Right ventricle myocardium inferior (tissue), 1 donor: ENCODE data around the gene TSSK6. TPM values are rescaled to one million over a fixed set of nuclear protein-coding genes. Genes with fewer than 3 reads are reported as not detected.

Experiments
- ATAC-seq: fragments of 200-7000 bp; cut with Tn5 transposase; one replicate; pipeline ENCODE4 v1.9.1; 2020; ENCODE audit warnings: mild to moderate bottlenecking, moderate library complexity
- DNase-seq: peaks from one replicate; pipeline ENCODE4 v3.0.0; 2021; ENCODE audit errors: missing footprints
- intact Hi-C: fragments of 100-400 bp; cut with DNase I; formaldehyde crosslinking; loops from one replicate; pipeline ENCODE4 v1.11.0; 2022
- total RNA-seq: library from RNA; stranded (reverse); fragmentation: NEBNext Ultra II Directional; extraction: Animal tissue kit (Norgen Biotek cat#: 25700); gene quantifications from one replicate; pipeline ENCODE4 v1.2.1, GENCODE V29; 2021
- donor health status: DM: no; HTN: yes; CAD: no; lungs with severe emphysema.

TSSK6 gene
- total RNA-seq, 1 donor from 2014 or later, result 0.32 TPM

DNA sequence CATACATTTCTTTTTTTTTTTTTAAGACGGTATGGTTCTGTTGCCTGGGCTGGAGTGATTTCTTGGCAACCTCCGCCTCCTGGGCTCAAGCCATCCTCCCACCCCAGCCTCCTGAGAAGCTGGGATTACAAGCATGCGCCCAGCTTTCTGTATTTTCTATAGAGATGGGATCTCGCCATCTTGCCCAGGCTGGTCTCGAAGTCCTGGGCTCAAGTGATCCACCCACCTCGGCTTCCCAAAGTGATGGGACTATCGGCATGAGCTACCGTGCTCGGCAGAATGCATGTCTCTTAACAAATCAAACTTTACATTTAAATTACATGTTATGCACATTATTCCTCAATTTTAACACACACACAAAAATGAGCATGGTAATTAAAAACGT is 1.9 kb upstream of the TSSK6 start:
- DNase-seq (no peak), ATAC-seq (no peak)
- intact Hi-C loops, result loop anchor here (10.0 kb wide), 1 partner anchor 312 kb away; the partner anchor contains the start of gene NR2C2AP

DNA sequence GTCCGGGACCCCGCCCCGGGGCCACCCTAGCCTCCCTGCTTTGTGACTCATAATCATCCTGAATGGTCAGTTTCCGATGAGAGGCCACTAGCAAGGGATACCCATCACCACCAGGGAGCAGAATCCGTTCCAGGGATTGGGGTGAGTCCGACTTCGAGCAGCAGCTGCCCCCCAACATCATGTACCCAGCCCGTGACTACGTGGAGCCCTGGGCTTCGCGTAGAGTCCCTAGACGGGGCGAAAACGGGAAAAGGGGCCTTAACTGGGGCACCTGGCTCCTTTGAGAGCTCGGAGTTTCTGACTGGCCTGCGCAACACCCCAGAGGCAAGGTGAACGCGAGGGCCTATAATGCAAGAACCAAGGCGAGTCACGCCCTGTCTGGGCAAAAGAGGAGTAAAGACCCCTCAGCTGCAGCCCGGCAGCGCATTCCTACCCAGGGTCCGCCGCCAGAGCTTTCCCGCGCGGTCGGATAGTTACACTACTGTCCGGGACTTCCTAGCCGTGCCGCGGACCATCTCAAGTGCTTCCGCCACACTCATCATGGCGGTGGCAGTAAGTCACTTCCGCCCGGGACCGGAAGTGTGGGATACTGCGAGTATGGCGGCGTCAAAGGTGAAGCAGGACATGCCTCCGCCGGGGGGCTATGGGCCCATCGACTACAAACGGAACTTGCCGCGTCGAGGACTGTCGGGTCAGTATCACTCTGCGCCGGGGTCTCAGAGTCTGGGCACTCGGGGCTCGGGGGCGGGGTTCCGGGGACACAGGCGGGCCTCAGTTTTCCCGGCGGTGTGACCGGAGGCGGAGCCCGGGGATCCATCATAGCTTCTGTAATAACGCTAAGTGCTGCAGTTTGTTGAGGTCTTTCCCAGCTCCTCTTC is 533 bp upstream of the TSSK6 start, which contains the start of gene NDUFA13:
NDUFA13 (plus strand) TSS at position 584 of the 878 bp plus-strand sequence; CDS start at position 598, 14 bp downstream.
- DNase-seq (peak; percentile 95), ATAC-seq (peak; percentile 91)
- intact Hi-C loops, result loop anchor here (10.0 kb wide), 1 partner anchor 311 kb away; the partner anchor contains the start of gene NR2C2AP

DNA sequence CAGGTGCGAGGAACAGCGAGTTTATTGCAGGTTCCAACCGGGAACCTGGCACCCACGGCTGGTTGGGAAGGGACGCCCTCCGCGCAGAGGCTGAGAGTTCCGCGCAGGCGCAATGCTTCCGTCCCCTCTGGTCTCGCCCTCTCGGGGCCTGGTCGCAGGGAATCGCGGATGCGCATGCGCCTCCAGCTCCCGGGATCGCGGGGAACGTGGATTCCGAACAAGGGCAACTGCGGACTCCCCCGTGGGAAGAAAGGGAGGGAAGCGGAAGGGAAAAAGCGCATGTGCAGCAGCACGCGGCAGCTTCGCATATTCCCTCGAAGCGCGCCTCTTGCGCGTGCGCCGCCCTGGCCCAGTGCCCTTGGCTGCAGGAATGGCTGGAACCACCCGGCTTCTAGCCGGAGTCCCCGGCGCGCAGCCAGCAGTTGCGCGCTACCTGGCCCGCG is 1.1 kb downstream of the TSSK6 start:
- intact Hi-C loops, result loop anchor here (10.0 kb wide), 1 partner anchor 309 kb away; the partner anchor contains the start of gene NR2C2AP
- DNase-seq (peak; percentile 87), ATAC-seq (peak; percentile 58)

DNA sequence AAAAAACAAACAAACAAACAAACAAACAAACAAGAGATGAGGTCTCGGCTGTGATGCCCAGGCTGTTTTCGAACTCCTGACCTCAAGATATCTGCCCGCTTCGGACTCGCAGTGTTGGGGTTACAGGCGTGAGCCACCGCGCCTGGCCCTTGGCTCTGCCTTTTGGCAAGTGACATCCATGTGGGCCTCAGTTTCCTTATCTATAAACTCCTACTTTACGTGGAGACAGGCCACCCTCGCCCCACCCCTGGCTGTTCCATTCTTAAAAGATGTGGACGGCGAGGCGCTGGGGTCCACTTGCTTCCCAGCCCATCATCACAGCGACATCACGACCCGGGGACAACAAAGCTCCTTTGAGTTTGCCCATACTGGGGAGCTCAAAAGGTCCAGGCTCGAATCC is 1.7 kb downstream of the TSSK6 start:
- intact Hi-C loops, result loop anchor here (10.0 kb wide), 1 partner anchor 309 kb away; the partner anchor contains the start of gene NR2C2AP
- ATAC-seq, result no peak
- DNase-seq, result no peak

DNA sequence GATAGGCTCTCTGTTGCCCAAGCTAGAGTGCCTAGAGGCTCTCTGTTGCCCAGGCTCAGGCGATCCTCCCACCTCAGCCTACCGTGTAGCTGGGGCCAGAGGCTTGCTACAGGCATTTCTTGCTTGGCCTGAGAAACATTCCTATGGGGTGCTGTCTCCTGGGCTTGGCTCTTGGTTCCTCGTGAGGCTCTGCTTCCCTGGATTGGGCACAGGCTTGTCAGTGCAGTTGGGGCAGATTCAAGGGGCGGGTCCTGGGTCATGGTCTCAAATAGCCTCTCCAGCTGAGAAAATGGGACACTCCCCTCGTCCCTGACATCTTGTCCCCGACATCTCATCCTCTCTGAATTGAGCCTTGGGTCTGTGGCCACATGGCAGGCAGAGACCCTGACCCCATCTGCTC is 4.9 kb downstream of the TSSK6 start:
- intact Hi-C loops, result loop anchor here (10.0 kb wide), 1 partner anchor 306 kb away; the partner anchor contains the start of gene NR2C2AP
- DNase-seq (no peak), ATAC-seq (no peak)

DNA sequence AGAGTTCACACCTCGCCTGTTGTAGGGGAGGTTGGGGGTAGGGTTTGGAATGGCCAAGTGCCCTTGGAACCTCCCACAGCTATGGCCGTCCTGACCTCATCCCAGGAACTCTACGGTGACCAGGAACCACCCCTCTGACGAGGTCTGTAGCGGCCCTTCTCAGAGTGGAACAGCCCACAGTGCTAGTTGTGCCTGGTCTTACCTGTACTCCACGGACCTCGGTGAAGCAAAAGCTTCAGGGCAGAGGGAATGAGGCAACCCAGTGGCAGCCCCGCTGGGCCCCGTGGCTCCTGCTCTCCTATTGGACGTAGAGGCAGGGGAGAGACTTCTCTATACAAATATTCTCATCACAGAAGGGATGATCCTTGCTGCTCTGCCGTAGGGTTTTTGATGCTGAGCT is 7.1 kb downstream of the TSSK6 start:
- no peak for DNase-seq
- no peak for ATAC-seq
- intact Hi-C loops, result no loop called here

DNA sequence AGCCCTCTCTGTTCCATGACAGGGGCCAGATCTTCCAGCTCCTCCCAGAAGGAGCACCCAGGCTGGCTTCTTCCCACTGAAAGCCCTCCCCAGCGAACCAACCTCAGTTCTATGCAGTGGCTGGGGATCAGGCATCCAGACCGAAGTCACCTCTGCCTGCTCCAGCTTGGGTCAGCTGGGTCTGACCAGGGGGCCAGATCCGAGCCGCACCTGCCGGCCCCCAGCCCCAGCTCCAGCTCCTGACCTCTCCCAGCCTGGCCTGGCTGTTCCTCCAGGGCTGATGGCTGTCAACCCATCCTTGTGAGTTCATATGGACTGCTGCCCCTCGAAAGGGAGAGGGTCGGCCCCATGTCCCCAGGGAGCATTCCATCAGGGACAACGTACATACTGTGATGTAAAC is 8.0 kb downstream of the TSSK6 start:
- DNase-seq (no peak), ATAC-seq (no peak)
- intact Hi-C loops, result no loop called here

DNA sequence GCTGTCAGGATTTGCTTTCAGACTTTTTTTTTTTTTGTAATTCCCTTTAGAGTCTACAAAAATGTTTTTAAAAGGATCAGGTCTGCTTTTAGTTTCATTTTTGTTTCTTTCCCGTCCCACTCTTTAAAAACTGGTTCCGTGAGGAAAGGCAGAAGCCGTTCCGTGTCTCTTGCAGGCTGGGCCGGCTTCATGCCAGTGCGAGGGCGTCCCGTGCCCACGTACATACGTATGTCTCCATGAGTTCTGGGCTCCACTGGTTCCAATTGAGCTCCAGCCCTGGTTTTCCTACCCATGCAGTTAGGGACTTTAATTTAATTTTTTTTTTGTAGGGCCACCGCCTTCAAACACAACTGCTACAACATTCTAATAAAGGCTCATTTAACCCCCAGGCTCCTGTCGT is 8.8 kb downstream of the TSSK6 start:
- DNase-seq (no peak), ATAC-seq (no peak)
- intact Hi-C loops, result no loop called here

DNA sequence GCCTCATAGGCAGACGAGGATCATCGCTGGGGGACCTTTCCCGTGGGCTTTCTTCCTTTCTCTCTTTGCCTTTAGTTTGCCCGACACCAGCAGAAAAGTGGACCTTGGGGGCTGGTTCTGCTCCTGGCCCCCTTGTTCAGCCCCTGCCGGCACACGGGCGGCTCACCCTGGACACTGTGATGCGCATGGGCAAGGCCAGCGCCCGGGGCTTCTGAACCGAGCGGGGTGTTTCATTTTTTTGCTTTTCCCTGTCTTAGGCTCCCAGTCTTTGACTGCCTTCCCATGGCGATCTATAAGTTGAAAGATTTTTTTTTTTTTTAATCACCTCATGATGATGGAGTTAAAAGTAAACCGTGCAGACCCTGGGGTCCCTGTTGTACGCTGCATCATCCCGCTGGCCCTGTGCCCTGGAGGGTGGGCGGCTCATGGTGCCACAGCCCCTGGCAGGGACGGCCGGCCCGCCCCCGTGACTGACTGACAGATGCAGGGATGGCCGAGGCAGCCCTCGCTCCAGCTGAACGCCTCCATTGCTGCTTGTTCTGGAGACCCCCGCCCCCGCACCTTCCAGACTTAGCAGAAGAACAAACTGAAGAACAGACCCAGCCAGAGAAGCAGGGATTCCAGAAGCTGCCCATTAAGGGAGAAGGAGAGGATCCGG is 9.6 kb downstream of the TSSK6 start:
- ATAC-seq (no peak), DNase-seq (no peak)
- intact Hi-C loops, result no loop called here

DNA sequence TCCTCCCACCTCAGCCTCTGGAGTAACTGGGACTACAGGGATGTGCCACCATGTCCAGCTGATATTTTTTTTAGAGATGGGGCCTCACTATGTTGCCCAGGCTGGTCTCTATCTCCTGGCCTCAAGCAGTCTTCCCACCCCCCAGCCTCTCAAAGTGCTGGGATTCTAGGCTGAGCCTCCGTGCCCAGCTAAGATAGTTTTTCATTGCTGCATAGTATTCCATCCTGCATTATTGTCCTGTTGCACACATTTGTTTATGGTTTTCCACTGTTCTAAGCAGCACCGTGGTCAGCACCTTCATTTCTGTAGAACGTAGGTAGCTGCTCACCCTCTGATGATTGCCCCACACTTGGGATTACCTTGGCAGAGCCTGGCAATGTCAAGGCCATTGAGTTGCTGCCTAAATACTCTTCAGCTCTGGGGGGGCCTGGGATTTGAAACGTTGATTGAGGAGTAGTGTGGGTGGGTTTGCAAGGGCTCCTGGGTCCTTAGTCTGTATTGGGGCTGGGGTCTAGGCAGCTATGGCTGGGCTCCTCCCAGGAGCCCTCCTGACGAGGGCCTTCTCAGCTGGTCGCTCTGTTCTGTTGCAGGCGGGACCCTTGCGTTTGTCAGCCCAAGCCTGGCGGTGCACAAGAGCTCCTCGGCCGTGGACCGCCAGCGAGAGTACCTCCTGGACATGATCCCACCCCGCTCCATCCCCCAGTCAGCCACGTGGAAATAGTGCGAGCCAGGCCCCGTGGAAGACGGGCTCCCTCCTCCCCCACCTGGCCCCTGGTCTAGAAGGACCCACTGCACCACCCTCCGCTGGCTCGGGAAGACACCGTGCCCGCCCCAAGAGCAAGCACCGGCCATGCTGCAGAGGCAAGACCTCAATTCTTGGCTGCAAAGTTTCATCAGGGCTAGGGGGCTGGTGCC is 10.3 kb downstream of the TSSK6 start:
- ATAC-seq (no peak), DNase-seq (no peak)
- intact Hi-C loops, result no loop called here

DNA sequence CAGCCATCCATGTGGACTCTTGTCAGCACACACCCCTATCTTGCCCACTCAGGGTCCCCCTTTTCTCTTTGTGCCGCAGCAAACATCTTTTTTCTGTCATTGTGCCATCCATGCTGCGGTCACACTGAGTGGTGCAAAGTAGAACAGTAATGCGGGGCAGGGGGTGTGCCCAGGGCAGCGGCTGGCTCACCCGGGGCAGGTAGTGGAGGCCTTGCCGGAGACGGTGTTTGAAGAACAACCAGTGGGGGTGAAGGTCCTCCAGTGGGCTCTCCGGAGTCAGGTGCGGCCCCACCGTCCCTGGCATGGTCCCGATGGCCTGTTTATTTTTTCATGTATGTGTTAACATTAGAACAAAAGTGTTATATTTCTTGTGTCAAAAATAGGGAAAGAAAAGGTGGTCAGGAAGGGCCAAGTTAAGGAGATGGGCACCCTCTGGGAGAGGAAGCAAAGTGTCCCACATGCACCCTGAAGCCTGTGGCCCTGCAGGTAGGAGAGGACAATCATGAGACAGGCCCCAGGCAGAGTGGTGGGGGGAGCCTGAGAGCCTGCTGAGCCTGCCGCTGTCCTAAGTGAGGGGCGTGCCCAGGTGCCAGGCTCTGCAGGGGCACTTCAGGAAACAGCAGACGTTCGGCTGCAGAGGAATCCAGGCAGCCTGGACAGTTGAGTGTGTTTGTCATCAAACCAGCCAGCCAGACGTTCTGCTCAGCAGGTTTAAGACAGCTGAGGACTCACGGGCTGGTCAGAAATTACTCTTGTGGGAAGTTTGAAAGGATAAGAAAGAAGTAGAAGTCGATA is 12.3 kb downstream of the TSSK6 start:
- DNase-seq (no peak), ATAC-seq (no peak)
- intact Hi-C loops, result no loop called here

DNA sequence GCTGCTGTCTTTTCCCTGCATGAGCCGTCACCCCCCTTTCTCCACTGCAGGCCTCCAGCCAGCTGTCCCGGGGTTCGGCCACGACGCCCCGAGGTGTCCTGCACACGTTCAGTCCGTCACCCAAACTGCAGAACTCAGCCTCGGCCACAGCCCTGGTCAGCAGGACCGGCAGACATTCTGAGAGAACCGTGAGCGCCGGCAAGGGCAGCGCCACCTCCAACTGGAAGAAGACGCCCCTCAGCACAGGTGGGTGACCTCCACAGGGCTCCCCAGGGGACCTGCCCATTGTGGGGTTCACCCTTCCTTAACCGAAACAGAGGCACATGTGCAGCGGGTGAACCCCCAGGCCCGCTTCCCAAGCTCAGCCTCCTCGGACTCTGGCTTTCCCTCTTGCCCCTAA is 13.1 kb downstream of the TSSK6 start:
- intact Hi-C loops, result no loop called here
- no peak for ATAC-seq
- no peak for DNase-seq

DNA sequence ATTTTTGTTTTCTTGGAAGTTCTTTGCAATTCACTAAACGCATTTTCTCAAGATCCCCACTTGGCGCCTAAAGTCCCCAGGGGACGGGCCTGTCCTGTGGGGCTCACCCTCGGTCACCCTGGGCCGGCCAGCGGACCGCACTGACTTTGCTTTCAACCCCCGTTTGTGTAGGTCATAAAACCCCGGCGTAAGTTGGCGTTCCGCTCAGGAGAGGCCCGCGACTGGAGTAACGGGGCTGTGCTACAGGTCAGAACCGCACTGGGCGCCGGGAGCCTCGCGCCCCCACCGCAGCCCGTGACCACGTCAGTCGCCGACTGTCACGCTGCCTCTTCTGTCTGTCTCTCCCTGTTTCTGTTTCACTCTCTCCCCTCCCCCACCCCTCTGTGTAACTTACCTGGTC is 13.6 kb downstream of the TSSK6 start:
- intact Hi-C loops, result no loop called here
- no peak for ATAC-seq
- no peak for DNase-seq

DNA sequence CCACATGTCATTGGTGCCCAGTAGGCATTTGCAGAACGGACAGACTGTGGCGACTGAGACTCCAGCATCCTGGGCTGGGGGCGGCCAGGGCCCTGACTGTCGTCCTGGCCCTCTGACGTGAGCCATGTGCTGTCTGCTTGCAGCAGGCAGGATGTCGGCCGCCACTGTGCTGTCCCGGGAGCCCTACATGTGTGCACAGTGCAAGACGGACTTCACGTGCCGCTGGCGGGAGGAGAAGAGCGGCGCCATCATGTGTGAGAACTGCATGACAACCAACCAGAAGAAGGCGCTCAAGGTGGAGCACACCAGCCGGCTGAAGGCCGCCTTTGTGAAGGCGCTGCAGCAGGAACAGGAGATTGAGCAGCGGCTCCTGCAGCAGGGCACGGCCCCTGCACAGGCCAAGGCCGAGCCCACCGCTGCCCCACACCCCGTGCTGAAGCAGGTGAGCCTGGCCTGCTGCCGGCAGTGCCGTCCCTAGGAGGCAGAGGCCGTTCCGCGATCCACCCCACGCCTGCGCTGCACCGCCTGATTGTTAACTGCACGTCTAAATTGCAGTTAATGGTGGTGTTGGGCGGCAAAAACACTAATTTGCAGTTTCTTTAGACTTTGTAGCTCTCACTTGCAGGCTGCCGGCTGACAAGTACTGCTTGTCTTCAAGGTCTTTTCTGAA is 14.2 kb downstream of the TSSK6 start:
- no peak for ATAC-seq
- DNase-seq, result no peak
- intact Hi-C loops, result no loop called here

DNA sequence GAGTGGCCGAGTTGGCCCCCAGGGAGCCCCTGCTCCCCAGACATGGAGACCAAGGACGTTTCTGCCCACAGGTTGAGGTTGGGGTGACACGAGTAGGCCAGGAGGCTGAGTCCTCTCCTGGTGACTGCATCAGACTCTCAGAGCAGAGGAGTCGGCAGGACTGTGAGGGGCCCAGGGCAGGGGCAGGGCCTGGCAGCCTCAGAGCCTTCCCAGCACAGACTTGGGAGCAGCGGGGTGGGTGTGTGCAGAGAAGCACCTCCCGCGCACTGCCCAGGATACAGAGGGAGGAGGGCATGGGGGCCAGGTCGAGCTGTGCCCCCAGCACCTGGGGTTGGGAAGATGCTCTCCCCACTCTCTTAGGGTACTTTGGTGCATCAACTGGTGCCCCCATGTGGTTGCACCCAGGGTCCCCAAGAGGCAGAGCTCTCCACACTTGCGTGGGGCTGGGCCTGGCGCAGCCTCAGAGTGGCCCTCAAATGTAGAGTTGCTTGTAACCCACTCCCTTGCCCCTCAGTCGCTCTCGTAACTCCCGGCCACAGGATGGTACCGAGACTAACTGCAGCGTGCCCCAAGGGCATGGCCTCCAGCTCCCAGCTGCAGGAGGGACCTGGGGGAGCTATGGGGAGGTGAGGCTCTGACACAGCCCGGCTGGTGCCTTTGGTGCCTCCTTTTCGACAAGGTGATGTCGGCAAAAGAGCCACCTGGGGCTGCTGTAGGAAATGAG is 15.9 kb downstream of the TSSK6 start:
- intact Hi-C loops, result no loop called here
- ATAC-seq (no peak), DNase-seq (no peak)

DNA sequence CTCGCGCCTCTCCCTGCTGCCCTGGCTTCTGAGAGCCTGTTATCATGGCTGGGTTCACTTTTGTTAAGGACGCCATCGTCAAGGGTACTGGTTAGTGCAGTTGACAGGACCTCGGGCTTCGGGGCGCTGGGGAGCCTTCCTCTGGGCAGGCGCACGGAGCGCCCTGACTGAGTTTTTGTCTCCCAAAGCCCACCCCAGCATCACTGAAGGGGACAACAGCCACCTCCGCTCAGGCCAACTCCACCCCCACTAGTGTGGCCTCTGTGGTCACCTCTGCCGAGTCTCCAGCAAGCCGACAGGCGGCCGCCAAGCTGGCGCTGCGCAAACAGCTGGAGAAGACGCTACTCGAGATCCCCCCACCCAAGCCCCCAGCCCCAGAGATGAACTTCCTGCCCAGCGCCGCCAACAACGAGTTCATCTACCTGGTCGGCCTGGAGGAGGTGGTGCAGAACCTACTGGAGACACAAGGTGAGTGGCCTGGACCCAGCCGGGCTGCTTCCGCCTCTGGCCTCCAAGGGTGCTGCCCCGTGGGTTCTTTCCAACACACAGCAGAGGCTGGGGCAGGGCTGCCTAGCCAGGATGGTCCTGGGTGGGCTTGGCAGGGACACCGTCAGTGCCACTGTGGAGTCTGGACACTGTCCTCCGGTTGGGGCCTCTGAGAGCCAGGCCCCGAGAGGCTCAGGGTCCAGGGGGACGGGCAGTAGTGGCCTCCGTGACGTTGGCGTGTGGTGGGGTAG is 16.9 kb downstream of the TSSK6 start:
- intact Hi-C loops, result no loop called here
- ATAC-seq, result no peak

More for the DNA sequence above, 16.9 kb downstream of the TSSK6 start:
- DNase-seq, result no peak
